Lung (tissue), 16 donors: ENCODE measurements around the gene CITED4. TPM values are rescaled to one million over a fixed set of nuclear protein-coding genes. Genes with fewer than 3 reads are reported as not detected.

Experiments
- ATAC-seq: fragments of 200-7000 bp; cut with Tn5 transposase; one replicate; pipeline ENCODE4 v1.9.1; 2020; ENCODE audit warnings: moderate number of reproducible peaks; ENCODE audit not compliant: insufficient read depth, low FRiP score
- DNase-seq, 3 donors: peaks; one replicate each; pipeline ENCODE4 v3.0.0-alpha.2; 2013 to 2017
- H3K27ac ChIP-seq, 2 donors: one replicate each; pipeline ENCODE4 v1.5.1; 2013; ENCODE audit warnings: mild to moderate bottlenecking in 2 of 2, moderate library complexity in 2 of 2, control low read depth in 1 of 2, inconsistent platforms in 1 of 2, low read depth in 1 of 2, low read length in 1 of 2
- H3K27me3 ChIP-seq, 3 donors: one replicate each; pipeline ENCODE4 v1.5.1; 2013; ENCODE audit warnings: low read length in 2 of 3; ENCODE audit not compliant: control insufficient read depth in 3 of 3, insufficient read depth in 3 of 3
- H3K36me3 ChIP-seq, 4 donors: one replicate each; pipeline ENCODE4 v1.5.1; 2013; ENCODE audit warnings: low read length in 4 of 4, mild to moderate bottlenecking in 1 of 4, moderate library complexity in 1 of 4; ENCODE audit not compliant: control insufficient read depth in 4 of 4, insufficient read depth in 4 of 4
- H3K4me1 ChIP-seq, 5 donors: one replicate each; pipeline ENCODE4 v1.5.1; 2013; ENCODE audit warnings: low read length in 5 of 5, mild to moderate bottlenecking in 2 of 5, moderate library complexity in 1 of 5; ENCODE audit not compliant: control insufficient read depth in 5 of 5, insufficient read depth in 5 of 5
- H3K4me3 ChIP-seq: one replicate; pipeline ENCODE4 v1.5.1; 2013; ENCODE audit warnings: mild to moderate bottlenecking, control low read depth, moderate library complexity
- H3K9ac ChIP-seq, 2 donors: one replicate each; pipeline ENCODE4 v1.5.1; 2013; ENCODE audit warnings: low read length in 2 of 2, control low read depth in 1 of 2; ENCODE audit not compliant: insufficient read depth in 1 of 2
- H3K9me3 ChIP-seq, 4 donors: one replicate each; pipeline ENCODE4 v1.5.1; 2013; ENCODE audit warnings: low read length in 3 of 4, mild to moderate bottlenecking in 1 of 4, moderate library complexity in 1 of 4; ENCODE audit not compliant: control insufficient read depth in 4 of 4, insufficient read depth in 3 of 4
- WGBS, 2 donors: extraction: QIAGEN DNeasy Blood & Tissue Kit; methylation state at CpG; one replicate each; pipeline ENCODE4 v1.1.7; 2013; 5-methylcytosine and 5-hydroxymethylcytosine counted together
- long read RNA-seq, 5 donors: transcript quantifications; one replicate each; lab custom pipeline, GENCODE V29; 2026
- polyA plus RNA-seq, 2 donors: library from polyadenylated mRNA; stranded (reverse); fragments of 200-250 nt; gene quantifications; one replicate each; pipeline ENCODE4 v1.2.1, GENCODE V29; 2013
- total RNA-seq, 2 donors: library from RNA; depleted of rRNA in 1 of 2; stranded (reverse); fragments of >200 nt in 1 of 2; gene quantifications; one replicate each; pipeline ENCODE4 v1.2.1, GENCODE V29; 2014 to 2021
- TF ChIP-seq, protein P1 (sequence below): IDR thresholded peaks from 2 replicates; pipeline ENCODE4 v1.5.1; 2012; ENCODE audit warnings: mild to moderate bottlenecking; ENCODE audit errors: control extremely low read depth, extremely low read depth
- donor health status: control.
- donor health status: control.
- donor health status: Bipolar disorder and iron deficiency.
- donor health status: healthy.
- donor health status: DM: yes; HTN: yes; CAD: no.

Gene CITED4, protein sequence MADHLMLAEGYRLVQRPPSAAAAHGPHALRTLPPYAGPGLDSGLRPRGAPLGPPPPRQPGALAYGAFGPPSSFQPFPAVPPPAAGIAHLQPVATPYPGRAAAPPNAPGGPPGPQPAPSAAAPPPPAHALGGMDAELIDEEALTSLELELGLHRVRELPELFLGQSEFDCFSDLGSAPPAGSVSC
- total RNA-seq = 10 to 100 TPM in 1 of 2 donors, 1 to 10 TPM in 1; 7.4 to 15.1 TPM
- 1 to 10 TPM; 4.7 to 7.9 TPM for polyA plus RNA-seq
- long read RNA-seq, donor 1, transcript CITED4-201 (1 exons, 1,316 nt) = major isoform, 15 of 15 reads
- long read RNA-seq, donor 1, partial matches to known transcripts = 0 of 15 reads
- long read RNA-seq, donor 1, other reads (novel, unspliced or antisense) = 0 of 15 reads
- long read RNA-seq, donor 2, partial matches to known transcripts = 0 of 4 reads
- long read RNA-seq, donor 2, other reads (novel, unspliced or antisense) = 0 of 4 reads
- long read RNA-seq, donor 3, partial matches to known transcripts = 0 of 3 reads
- long read RNA-seq, donor 3, other reads (novel, unspliced or antisense) = 0 of 3 reads
- long read RNA-seq, donor 4, transcript CITED4-201 (1 exons, 1,316 nt) = major isoform, 9 of 9 reads
- long read RNA-seq, donor 4, partial matches to known transcripts = 0 of 9 reads
- long read RNA-seq, donor 4, other reads (novel, unspliced or antisense) = 0 of 9 reads
- long read RNA-seq, donor 5, transcript CITED4-201 (1 exons, 1,316 nt) = major isoform, 13 of 13 reads
- long read RNA-seq, donor 5, partial matches to known transcripts = 0 of 13 reads
- long read RNA-seq, donor 5, other reads (novel, unspliced or antisense) = 0 of 13 reads

DNA sequence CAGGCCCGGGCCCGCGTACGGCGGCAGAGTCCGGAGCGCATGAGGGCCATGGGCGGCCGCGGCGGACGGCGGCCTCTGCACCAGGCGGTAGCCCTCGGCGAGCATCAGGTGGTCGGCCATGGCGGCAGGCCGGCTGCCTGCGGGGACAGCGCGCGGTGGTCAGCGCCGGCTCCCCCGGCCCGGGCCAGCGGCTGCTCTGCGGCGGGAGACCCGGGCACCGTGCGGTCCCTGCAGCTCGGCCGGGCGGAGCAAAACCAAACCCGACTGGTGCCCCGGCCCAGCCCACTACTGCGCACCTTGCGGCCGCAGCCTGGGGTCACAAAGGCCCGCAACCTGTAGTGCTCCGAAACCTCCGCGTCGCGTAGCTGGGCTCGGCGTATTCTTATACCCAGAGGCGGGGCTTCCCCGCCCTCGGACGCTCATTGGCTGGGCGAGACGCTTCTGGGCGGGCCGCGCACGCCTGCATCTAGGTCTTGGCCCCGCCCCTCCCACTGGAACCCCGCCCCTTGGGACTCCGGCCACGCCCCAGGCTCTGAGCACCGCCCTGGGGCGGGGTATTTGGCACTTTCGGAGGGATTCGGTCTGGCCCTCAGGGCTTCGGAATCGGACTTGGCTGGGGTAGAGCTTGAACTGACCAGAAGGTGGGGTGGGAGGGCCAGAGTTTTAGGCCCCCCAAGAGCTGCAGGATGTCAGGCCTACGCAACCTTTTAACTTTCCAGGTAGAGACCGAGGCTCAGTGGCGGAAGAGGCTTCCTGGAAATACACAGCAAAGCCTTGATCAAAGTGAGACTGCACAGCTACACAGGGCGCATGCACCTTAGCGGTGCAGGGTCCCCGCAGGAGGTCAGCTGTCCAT, at the start of gene CITED4:
Gene CITED4, minus strand, starts transcription at position 356 of the 856 bp plus-strand sequence. Its CDS starts 236 bp downstream, at position 120.
- peaks cover 0 to 7% (median 5%) of the 10 kb centered on the region in 3 donors for H3K27me3 ChIP-seq
- peak; percentile 91 for ATAC-seq
- peak within 1 kb of the TSS; percentile 63 for H3K4me3 ChIP-seq
- peak within 1 kb of the TSS in 1 of 2 donors; percentile 38 for H3K9ac ChIP-seq
- no peaks in the 10 kb centered on the region for H3K9me3 ChIP-seq
- H3K36me3 ChIP-seq = no peaks in the 10 kb centered on the region
- WGBS, 2 donors = 2 to 3% methylated on average over 69 to 75 of the region's 75 CpGs
- TF ChIP-seq, protein P1, sequence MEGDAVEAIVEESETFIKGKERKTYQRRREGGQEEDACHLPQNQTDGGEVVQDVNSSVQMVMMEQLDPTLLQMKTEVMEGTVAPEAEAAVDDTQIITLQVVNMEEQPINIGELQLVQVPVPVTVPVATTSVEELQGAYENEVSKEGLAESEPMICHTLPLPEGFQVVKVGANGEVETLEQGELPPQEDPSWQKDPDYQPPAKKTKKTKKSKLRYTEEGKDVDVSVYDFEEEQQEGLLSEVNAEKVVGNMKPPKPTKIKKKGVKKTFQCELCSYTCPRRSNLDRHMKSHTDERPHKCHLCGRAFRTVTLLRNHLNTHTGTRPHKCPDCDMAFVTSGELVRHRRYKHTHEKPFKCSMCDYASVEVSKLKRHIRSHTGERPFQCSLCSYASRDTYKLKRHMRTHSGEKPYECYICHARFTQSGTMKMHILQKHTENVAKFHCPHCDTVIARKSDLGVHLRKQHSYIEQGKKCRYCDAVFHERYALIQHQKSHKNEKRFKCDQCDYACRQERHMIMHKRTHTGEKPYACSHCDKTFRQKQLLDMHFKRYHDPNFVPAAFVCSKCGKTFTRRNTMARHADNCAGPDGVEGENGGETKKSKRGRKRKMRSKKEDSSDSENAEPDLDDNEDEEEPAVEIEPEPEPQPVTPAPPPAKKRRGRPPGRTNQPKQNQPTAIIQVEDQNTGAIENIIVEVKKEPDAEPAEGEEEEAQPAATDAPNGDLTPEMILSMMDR = no peak
- peak; percentile 89 to 95 (median 90) for DNase-seq
- peak within 1 kb of the TSS; percentile 87 to 88 for H3K27ac ChIP-seq
- peaks cover 0 to 12% (median 5%) of the 10 kb centered on the region in 5 donors for H3K4me1 ChIP-seq

DNA sequence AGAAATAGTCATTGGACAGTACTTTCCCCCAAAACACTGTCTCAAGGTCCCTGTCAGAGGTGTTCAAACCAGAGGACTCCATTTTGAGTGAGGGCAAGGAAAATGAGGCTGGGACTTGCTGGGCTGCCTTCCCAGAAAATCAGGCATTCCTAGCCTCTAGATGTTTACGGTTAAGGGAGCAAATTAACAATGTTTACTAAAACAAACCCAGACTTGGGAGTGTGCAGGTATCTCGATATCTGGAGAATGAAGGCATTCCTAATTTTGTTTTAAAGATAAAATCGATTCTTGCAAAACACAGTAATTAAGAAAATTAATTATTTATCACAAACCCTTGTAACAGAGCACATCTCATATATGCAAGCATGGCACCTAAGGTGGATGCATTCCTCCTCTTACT, 48.9 kb upstream of the CITED4 start:
- Histone ChIP-seq H3K27me3 (no peaks in the 10 kb centered on the region), H3K4me3 (no peak overlapping the region), H3K36me3 (no peaks in the 10 kb centered on the region), H3K9me3 (no peaks in the 10 kb centered on the region), H3K27ac (no peak overlapping the region), H3K4me1 (no peaks in the 10 kb centered on the region), H3K9ac (no peak overlapping the region)
- WGBS, 2 donors = 82 to 87% methylated on average over 3 of the region's 3 CpGs
- TF ChIP-seq, protein P1 = no peak
- DNase-seq (no peak), ATAC-seq (no peak)

DNA sequence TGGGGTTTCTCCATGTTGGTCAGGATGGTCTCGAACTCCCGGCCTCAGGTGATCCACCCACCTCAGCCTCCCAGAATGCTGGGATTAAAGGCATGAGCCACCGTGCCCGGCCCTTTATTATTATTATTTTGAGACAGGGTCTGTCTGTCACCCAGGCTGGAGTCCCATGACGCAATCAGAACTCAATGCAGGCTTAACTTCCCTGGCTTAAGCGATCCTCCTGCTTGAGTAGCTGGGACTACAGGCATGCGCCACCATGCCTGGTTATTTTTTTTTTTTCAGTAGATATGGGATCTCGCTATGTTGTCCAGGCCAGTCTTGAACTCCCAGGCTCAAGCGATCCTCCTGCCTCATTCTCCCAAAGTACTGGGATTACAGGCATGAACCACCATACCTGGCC, 47.1 kb upstream of the CITED4 start:
- Histone ChIP-seq H3K27ac (no peak overlapping the region), H3K4me3 (no peak overlapping the region), H3K27me3 (no peaks in the 10 kb centered on the region), H3K4me1 (no peaks in the 10 kb centered on the region), H3K9ac (no peak overlapping the region), H3K36me3 (no peaks in the 10 kb centered on the region), H3K9me3 (no peaks in the 10 kb centered on the region)
- WGBS, 2 donors = 93 to 94% methylated on average over 9 of the region's 9 CpGs
- TF ChIP-seq, protein P1 = no peak
- DNase-seq (no peak), ATAC-seq (no peak)
